GM19468 (cell line): ENCODE measurements around the gene IGSF21.

Experiments used
- ATAC-seq: cut with Tn5 transposase; IDR thresholded peaks from one replicate; pipeline ENCODE4 v1.9.1; 2021; ENCODE audit warnings: mild to moderate bottlenecking, moderate library complexity, moderate number of reproducible peaks; ENCODE audit not compliant: unreplicated experiment; ENCODE audit errors: extremely low read depth

The IGSF21 gene

GRCh38 chr1:18285538-18285924, 177.9 kb downstream of the IGSF21 start:
- no peak for ATAC-seq

- no peak for ATAC-seq
These were observed 181.1 kb downstream of the IGSF21 start for GRCh38 chr1:18288722-18289121.

- ATAC-seq, result no peak
These were observed 182.0 kb downstream of the IGSF21 start for GRCh38 chr1:18289597-18289996.

DNA sequence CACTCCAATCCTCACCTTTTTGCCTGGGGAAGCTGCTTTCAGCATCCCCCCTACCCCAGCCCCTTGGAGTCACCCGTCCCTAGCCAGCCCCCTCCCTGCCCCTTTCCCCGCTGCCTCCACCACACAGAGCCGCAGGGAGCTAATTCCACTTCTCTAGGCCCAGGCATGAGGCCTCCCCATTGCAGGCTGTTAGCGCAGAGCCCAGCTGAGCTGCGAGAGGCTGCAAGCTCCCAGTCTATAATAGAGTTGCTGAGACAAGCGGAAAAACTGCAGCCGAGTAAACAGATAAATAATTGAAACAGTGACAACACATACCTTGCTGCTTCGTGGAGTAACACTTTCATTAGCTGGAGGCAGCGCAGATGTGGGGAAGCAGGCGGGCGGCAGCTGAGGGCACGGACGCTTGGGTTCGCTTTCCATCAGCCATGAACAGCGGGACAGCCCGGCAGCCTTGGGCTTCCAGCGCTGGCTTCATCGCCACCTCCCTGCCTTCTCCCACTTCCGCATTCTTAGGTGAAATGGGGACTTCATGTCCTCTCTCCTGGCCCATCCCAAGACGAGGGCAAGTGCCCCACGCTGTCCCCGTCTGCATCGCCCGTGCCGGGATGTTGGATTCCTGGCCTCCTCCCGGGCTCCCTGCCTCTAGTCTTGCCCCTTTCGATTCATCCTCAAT, 183.3 kb downstream of the IGSF21 start:
- no peak for ATAC-seq

DNA sequence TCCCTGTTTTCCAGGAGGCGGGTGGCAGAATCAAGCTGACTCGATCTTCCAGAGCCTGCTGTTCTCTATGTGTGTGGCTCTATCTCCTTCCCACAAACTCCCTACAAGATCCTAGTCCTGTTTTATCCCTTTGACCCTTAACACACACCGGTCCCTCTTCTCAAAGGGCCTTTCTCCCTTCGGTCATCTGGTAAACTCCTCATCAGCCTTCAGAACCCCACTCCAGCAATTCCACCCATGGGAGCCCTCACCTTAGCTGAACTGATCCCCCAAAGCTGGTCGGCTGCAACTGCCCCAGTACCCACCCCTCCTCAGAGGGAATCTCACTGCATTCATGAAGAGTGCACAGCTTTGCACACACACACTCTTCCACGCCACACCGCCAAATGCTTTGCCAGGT, 184.9 kb downstream of the IGSF21 start:
- no peak for ATAC-seq

DNA sequence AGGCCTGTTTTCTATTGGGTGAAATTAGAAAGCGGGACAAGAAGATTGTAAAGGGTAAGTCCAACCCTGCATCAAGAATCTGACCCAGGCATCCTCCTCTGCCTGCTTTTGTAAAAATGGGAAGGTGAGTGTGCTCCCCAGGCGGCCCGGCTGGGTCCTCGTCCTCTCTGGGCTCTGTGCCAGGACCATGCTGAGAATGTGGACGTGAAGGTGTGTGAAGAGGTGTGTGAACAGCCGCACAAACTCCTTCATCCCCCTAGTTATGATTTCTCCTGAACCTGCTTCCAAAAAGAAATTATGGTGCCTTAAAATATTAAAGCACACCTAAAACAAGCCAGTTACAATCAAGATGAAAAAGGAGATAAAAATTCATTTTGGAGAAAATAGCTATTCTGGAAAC, 185.7 kb downstream of the IGSF21 start:
- ATAC-seq, result no peak

DNA sequence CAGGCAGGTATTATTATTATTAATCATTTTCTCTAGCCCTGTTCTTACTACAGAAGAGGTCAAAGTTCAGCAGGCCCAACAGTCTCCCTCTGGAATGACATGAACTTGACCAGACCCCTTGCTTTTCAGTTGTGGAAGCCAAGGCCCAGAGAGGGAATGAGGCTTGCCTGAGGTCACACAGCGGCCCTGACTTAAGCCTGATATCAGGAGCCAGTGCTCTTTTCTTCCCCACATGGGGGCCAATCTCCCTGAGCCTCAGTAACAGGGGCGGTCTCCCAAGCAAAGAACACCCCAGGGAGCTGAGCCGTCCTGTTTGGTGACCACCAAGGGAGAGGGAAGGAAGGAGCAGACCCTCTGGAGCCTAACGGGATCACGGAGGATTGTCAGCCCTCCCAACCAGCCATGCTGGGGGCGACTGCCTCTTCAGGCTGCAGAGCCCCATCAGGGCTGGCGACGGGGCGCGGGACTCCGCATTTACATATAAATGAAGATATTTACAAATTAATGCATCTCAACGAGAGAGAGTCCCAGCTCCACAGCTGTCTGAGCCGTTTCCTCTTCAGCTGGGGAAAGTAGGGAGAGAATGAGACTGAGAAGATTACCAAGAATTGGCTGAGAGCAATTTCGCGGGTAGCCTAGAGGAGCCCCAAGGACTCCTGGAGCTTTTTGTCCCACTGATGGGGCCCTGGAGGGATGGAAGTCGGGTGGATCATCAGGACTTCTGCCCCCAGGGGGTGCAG, 187.0 kb downstream of the IGSF21 start:
- no peak for ATAC-seq

DNA sequence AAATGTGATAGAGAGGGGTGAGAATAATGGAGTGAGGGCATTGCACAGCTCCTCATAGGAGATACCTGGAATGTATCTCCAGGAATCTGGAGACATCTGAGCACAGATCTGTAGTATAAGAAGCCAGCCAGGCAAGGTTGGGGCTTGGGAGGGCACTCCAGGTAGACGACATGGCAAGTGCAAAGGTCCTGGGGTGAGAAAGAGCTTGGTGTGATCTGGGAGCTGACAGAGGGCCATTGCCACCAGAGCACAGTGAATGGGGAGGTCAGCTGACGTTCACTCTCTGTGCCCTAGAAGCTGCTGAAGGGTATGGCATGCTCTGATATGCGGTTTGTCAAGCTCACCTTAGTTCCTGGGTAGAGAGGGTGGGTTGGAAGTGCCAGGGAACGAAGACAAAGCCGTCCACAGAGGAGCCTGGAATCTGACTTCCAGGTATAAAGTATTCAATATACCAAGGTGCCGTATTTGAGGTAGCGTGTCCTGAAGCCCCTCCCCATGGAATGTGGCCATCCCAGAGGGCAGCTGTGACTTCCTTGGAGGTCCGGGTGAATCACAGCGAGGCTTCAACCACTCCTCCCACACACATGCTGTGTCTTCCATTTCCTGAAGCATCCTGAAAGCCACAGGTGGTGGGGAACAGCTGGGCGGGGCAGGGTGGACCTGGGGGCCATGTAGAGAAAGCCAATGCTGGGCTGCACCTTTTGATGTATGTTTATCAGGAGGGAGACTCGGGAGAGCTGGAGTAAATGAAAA, 190.5 kb downstream of the IGSF21 start:
- no peak for ATAC-seq

DNA sequence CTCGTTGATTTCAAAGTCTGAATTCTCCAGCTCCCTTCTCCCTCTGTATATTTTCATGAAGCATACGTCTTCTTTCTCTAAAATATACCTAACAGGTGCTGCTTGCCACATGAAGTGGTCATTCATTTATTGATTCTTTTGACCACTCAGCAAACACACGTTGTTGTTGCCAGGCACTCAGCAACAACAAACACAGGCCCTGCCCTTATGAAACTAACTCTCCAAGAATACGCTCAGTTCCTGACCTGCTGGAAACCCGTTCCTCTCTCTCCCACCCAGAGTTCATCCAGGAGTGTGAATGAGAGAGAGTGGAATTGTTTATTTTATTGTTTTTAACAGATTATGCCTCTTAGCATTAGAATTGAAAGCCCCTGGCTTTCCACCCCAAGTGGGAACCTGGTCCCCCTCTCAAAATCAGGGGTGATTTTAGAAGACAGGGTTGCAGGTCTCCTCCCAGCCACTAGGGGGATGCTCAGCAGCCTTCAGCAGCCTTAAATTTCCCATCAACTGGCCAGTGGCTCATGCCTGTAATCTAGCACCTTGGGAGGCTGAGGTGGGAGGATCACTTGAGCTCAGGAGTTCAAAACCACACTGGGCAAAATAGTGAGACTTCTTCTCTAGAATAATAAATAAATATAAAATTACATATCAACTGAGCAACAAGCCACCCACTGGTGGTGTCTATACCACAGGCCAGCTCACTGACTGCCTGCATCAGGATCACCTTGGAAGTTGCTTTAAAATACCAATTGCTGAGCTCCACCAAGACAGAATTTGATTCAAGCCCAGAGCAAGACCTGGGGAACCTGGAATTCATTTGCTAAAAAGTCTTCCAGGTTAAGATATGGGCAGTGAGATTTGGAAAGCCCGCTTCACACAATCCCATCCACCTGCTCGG, 192.1 kb downstream of the IGSF21 start:
- no peak for ATAC-seq

GRCh38 chr1:18300376-18300775, 192.8 kb downstream of the IGSF21 start:
- ATAC-seq, result no peak

- no peak for ATAC-seq
These were observed 195.3 kb downstream of the IGSF21 start for GRCh38 chr1:18302788-18303413.

DNA sequence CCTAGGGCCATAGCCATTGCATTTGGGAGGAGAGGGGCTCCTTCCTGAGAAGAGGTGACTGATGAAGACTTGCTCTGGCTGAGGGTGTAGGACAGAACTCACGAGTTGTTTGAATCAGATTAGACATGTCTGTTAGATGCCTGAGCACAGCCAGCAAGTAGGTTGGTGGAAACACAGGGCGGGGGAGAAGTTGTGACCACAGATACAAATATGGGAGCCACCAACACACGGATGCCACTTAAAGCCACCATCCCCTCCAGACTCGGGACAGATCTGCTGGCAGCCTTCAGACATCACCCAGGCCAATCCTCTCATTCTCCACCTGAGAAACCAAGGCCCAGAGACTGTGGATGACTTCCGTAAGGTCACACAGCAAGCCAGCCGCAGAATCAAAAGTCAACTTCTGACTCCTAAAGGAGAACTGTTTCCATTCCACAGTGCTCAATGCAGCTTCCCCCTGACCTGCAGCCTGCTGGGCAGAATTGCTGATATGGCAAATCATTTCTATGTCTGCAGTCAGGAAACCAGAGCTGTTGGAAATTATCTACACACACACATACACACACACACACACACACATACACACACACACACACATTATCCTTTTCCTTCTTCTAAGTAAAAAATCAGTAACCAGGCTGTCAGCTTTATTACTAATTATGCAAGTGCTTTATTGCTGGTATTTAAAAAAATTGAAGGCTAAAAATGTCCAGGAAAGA, 196.7 kb downstream of the IGSF21 start:
- no peak for ATAC-seq

- ATAC-seq, result no peak
These were observed 197.7 kb downstream of the IGSF21 start for GRCh38 chr1:18305182-18305795.

DNA sequence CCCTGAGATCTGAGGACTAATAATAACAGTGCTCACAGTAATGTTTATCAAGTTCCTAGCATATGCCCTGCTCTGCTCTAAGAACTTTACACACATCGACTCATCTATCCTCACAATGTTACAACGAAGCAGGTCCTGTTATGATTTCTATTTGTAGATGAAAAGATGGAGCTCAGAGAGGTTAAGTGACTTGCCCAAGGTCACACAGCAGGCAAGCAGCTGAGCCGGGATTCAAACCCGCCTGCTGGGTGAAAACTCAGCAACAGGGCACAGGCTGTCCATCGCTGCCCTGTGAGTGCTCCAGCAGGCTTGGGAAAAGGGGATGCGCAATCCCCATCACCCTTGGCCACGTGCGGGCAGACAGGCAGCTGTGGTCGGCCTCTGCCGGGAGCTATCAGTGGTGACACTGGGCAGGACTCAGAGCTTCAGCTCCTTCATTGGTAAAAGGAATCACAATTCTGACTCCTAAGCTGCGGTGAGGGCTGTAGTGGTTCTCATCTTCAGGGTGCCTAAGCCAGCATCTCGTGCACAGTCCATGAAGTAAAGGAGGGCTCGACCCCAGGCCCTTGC, 199.8 kb downstream of the IGSF21 start:
- ATAC-seq, result no peak

- no peak for ATAC-seq
These were observed 202.1 kb downstream of the IGSF21 start for GRCh38 chr1:18309552-18310155.

DNA sequence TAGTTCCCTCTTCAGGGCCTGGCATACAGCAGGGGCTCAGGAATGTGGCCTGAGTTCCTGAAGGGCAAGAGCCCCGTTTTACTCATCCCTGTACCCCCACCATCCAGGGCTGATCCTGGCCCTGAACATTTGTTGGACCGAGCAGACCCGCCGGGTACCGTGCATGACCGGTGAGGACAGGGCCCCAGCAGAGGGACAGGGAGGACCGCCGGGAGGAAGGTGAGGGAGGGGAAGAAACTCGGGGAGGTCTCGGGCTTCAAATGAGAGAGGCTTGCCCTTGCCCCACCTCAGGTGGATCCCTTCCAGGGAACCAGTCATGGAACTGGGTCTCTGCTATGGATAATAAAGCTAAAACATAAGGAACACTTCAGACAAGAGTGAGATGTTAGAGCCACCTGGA, 205.4 kb downstream of the IGSF21 start:
- ATAC-seq, result no peak

GRCh38 chr1:18313523-18313922, 205.9 kb downstream of the IGSF21 start:
- no peak for ATAC-seq

DNA sequence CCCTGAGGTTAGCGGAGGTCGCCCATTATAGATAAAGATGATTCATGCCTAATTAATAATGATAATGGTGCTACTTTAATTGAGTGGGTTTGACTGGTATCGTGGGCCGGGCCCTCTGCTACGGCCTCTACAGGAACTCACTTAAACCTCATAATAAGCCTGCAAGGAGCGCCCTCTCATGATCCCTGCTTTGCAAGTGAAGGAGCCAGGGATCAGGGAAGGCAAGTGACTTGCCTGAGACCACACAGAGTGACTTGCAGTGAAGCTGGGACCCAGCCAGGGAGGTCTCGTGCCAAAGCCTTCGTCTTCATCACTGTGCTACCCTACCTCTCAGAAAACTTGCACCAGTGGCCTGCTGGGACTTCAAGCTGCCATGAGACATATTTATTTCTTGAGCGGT, 206.8 kb downstream of the IGSF21 start:
- ATAC-seq, result no peak
